Activated CD8-positive, alpha-beta memory T cell treated with anti-CD3 and anti-CD28 coated beads, Interleukin-2, amount 50 U/mL, for 1 hour (primary cell): ENCODE measurements around the gene DDX41.

ENCODE experiments used
- DNase-seq: peaks from one replicate; pipeline ENCODE4 v3.0.0-alpha.2; 2020; ENCODE audit errors: extremely low read depth

DDX41 gene

DNA sequence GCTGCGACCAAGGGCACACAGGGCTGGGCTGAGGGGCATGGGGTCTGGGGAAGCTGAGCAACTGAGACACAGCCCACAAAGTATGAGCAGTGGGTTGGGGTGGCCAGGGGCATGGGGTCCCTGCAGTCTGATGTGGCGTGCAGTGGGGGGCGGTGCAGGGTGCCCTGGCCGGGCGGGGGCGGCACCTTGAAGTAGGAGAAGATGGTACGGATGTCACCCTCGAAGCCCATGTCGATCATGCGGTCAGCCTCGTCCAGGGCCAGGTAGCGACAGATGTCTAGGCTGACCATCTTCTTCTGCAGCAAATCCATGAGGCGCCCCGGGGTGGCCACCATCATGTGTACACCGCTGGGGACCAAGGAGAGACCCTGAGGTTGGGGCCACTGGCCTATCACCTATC, 3.3 kb downstream of the DDX41 start:
- DNase-seq = no peak

GRCh38 chr5:177512736-177513380, 3.9 kb downstream of the DDX41 start:
- no peak for DNase-seq

GRCh38 chr5:177511796-177512675, 4.7 kb downstream of the DDX41 start:
- no peak for DNase-seq

DNA sequence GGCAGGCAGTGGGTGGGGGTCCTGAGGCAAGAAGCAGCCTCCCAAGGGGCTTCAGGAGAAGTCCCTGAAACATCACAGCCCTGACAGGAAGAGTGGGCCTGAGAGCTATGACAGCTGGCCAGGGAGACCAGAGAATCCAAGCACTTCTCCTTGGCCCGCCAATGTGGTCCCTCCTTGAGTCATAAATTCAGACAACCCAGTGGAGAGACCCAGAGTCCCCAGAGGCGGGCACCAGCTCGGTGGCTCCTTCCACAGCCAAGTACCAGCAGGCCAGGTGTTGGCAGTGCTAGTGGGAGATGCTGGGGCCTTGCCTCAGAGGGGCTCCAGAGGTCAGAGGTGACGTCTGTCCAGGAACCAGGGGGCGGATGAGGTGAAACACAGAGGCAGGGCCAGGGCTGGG, 5.6 kb downstream of the DDX41 start:
- no peak for DNase-seq

- DNase-seq = no peak
Measured at GRCh38 chr5:177510567-177511053, 6.2 kb downstream of the DDX41 start.

DNA sequence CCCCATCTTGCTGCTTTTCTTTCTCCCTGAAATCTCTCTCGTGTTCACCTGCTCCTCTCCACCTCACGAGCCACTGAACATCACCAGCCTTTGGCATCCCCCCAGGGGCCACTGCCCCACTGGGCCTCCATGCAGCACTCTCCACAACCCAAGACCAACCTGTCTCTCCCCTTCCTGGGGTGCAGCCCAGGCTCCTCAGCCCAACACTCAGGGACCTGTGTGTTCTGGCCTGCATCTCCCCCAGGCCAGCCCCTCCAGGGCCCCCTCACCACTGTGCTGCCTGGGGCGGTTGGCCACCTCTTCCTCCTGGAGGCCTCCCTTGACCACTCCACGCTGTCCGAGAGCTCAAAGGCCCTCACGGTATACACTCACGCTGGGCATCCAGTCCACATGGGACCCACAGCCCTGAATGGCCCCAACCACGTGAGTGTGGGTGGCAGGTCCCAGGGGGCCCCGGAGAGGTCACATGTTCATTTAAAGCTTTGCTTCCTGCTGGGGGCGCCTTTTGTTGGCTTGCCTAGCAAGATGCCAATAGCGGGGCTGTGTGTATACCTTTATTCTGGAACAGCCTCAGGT, 6.7 kb downstream of the DDX41 start:
- no peak for DNase-seq

GRCh38 chr5:177509381-177509951, 7.3 kb downstream of the DDX41 start, which contains the start of gene DOK3:
TSS of gene DOK3 (minus strand) at chr5:177509826. CDS start at chr5:177509540, 286 bp downstream.
- no peak for DNase-seq

DNA sequence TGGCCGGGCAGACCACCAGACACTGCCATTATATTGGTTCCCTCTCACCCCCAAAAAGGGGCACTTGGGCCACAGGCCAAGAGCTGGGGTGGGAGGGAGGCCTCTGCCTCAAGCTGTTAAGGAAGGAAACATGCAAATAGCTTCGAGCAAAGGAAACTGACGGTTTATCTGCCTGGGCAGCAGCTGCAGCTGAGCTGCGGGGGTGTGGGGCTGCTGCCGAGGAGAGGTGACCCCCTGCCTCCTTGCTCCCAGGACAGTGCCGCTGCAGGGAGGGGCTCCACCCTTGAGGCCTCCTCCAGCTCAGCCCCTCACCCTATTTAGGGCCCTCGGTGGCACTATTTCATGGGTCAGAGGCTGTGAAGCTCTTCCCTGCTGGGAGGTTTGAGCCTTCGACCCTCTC, 7.9 kb downstream of the DDX41 start:
- no peak for DNase-seq

- no peak for DNase-seq
Measured at GRCh38 chr5:177508221-177508611, 8.5 kb downstream of the DDX41 start.

GRCh38 chr5:177507596-177508220, 9.1 kb downstream of the DDX41 start:
- DNase-seq = no peak

- DNase-seq = no peak
Measured at GRCh38 chr5:177507165-177507564, 9.6 kb downstream of the DDX41 start.

GRCh38 chr5:177505075-177505474, 11.7 kb downstream of the DDX41 start:
- no peak for DNase-seq

DNA sequence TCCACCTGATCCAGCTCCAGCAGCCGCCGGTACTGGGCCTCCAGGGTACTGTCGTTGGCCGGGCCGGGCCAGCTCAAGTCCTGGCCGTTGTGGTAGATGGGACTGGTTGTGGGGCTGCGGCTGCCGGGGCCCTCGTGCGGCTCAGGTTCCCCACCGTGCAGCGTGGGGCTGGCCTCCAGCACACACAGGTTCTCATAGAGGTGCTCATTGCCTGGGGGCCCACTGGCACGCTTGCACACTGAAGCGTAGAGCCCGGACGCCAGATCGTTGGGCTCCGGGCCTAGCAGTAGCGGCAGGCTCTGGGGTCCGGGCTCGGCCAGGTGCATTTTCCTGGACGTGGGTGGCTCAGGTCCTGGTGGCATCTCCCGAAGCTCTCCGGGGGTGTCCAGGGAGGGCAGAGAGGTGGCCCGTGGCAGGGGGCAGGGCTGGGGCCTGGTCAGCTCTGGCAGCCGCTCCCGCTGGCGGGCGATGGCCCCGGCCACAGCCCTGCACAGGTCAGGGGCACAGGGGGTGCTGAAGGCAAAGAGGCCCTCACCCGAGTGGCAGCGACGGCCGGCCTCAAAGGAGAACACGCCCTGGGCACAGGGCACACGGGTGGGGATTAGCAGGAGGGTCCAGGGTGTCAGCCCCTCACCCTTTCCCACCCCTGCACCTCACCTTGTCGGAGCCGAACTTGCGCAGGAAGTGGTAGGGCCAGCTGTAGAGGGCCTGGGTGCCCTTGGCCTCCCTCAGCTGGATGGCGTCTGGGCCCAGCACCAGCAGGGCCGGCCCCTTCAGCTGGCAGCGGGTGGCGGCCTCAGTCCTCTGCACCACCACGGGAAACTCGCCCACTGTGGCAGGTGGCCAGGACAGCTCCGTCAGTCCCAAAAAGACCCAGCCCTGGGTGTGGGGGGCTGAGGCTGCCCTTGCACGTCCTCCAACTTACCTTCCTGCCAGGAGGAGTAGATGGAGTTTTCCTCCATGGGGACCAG, 12.4 kb downstream of the DDX41 start:
- no peak for DNase-seq

- no peak for DNase-seq
Measured at GRCh38 chr5:177503351-177504085, 13.2 kb downstream of the DDX41 start.

- no peak for DNase-seq
Measured at GRCh38 chr5:177502886-177503285, 13.9 kb downstream of the DDX41 start.

DNA sequence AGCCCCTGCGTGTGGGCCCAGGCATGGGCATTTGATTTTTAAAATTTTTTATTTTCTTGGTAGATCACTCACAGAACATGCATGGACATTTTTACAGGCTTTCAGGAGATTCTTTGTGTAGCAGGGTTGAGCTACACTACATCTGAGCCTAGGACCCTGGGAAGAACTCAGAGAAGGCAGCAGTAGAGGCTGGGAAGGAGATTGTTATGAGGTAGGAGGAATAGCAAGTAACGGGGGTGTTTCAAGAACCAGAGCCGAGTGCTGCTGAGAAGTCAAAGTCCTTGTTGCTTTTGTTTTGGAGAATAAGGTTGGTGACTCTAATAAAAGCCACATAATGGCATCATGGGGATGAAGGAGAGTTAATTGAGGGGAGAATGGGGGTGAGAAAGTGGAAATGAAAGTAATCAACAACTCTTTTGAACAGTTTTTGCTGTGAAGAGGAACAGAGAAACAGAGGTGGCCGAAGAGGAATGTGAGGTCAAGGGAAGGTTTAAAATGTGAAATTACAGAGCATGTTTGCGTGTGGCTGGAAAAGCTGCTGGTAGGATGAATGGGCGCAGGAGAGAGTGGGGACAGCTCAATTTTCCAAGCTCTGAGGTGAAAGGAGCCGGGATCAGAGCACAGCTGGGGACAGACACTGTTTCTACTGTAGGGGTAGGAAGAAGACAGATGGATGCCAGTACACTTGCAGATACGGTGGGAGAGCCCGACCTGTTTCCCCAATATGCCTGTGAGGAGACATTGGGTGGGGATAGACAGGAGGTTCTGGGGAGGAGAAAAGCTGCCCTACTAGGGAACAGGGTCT, 14.7 kb downstream of the DDX41 start:
- no peak for DNase-seq

DNA sequence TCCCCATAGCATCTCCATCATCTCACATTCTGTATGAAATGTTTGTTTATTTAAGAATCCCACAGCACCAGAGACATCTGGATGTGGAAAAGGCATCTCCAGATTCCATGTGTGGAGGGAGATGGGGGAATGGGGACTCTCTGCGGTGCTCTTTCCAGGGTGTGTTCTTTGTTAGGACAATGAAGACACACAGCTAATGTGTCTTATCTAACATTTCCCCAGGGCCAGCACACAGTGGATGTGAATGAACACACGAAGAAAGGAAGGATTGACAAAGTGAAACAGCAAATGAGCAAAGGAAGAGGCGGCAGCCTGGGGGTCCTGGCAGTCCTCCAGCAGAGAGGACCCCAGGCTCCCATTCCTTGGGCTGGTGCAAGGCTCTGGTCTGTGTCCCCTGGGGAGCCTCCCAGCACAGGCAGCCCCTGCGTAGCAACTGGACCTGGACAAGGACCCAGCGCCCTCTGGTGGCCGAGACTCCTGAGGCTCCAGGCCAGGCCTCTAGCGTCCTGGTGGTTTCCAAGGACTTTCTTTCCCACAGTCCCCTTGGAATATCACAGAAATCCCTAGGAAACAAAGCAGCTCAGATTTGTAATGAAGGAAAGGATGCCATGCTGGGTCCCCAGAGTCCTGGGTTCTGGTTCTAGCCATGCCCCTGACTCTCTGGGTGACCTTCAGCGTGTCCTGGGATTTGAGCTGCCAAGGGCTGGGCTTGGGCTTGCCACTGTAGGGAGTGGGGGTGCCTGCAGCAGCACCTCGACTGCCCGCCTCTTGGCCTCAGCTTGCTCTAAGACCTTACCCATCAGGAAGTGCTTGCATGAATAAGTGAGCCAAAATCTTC, 15.9 kb downstream of the DDX41 start:
- DNase-seq = peak; percentile 68

DNA sequence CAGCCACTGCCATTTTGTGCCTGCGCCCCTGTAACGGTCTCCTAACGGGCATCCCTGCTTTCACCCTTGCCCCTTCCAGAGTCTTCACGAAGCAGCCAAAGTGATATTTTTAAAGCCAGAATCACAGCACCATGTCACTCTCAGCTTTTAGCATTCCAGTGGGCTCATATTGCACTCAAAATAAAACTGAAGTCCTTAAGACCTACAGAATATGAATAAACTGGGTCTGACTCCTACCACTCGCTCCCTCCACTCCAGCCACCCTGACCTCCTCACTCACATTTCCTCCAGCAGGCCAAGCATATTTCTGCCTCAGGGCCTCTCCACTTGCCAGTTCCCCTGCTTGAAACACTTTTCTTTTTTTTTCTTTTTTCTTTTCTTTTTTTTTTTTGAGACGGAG, 16.9 kb downstream of the DDX41 start:
- no peak for DNase-seq
